Stimulated activated naive CD8-positive, alpha-beta T cell treated with anti-CD3 and anti-CD28 coated beads, Interleukin-15, amount 100 ng/mL, for 72 hours (primary cell): ENCODE results near the gene ENTREP3.
A peak's percentile ranks its signal among the peaks of the same experiment; 100 is the strongest.
"Not testable (repeated sequence)": the region's sequence is repeated elsewhere in the genome, so short reads cannot be mapped to it uniquely, and the experiment has no call there.

Source experiments
- ATAC-seq: fragments of 150-1000 bp; cut with Tn5 transposase; 2 replicates; pipeline ENCODE4 v1.10.0; 2021; ENCODE audit warnings: mild to moderate bottlenecking, moderate library complexity
- DNase-seq, 2 donors: peaks; one replicate each; pipeline ENCODE4 v3.0.0; 2021 to 2022
- H3K27ac Mint-ChIP-seq, 2 donors: one replicate each; pipeline ENCODE4 v1.8.0; 2022; ENCODE audit warnings: mild to moderate bottlenecking in 2 of 2, mixed read lengths in 2 of 2, moderate library complexity in 2 of 2
- H3K27me3 Mint-ChIP-seq: one replicate; pipeline ENCODE4 v1.8.0; 2022; ENCODE audit warnings: mixed read lengths
- H3K4me1 Mint-ChIP-seq: one replicate; pipeline ENCODE4 v1.8.0; 2022; ENCODE audit warnings: mild to moderate bottlenecking, mixed read lengths
- H3K4me3 Mint-ChIP-seq, 2 donors: one replicate each; pipeline ENCODE4 v1.8.0; 2022; ENCODE audit warnings: mild to moderate bottlenecking in 2 of 2, mixed read lengths in 2 of 2, moderate library complexity in 1 of 2
- H3K9me3 Mint-ChIP-seq, 2 donors: one replicate each; pipeline ENCODE4 v1.8.0; 2022; ENCODE audit warnings: mixed read lengths in 2 of 2

ENTREP3 gene

GRCh38 chr1:155245163-155245524 lies 10.1 kb downstream of the ENTREP3 start:
- Mint-ChIP-seq H3K4me3 (peak overlapping the region; percentile 70 to 77), H3K4me1 (peaks cover 59% of the 10 kb centered on the region), H3K27me3 (no peaks in the 10 kb centered on the region), H3K9me3 (no peaks in the 10 kb centered on the region), H3K27ac (peak overlapping the region; percentile 29 to 86)
- no peak for ATAC-seq
- no peak for DNase-seq

GRCh38 chr1:155244368-155245162 lies 10.7 kb downstream of the ENTREP3 start:
- H3K27ac Mint-ChIP-seq, result peak overlapping the region; percentile 74 to 86
- no peaks in the 10 kb centered on the region for H3K27me3 Mint-ChIP-seq
- H3K4me3 Mint-ChIP-seq, result peak overlapping the region; percentile 70 to 77
- no peaks in the 10 kb centered on the region for H3K9me3 Mint-ChIP-seq
- ATAC-seq, result peak; percentile 97
- H3K4me1 Mint-ChIP-seq, result peaks cover 55% of the 10 kb centered on the region
- peak; percentile 96 to 100 for DNase-seq

DNA sequence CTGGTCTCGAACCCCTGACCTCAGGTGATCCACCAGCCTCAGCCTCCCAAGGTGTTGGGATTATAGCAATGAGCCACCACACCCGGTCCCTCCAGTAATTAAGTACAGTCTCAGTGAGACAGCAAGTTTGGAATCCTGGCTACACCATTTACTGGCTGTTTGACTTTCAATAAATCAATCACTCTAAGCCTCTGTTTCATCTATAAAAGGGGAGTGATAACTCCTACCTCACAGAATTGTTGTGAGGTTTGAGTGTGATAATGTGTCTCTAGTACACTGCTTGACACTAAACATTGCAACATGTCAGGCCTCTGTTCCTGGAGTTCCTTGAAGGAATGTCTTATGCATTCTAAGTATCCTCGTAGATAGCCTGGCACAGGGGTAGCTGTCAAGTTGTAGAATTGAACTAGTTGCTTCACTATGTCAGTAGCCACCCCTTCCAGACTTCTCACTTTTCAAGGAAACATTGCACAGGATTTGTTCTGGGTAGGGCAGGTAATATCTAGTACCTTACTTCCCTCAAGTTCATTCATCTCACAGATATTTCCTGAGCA lies 12.4 kb downstream of the ENTREP3 start:
- Mint-ChIP-seq H3K9me3 (no peaks in the 10 kb centered on the region), H3K27ac (peak overlapping the region in 1 of 2 donors; percentile 72), H3K4me1 (peaks cover 55% of the 10 kb centered on the region), H3K27me3 (no peaks in the 10 kb centered on the region), H3K4me3 (peak overlapping the region; percentile 72 to 77)
- ATAC-seq, result no peak
- DNase-seq, result no peak

DNA sequence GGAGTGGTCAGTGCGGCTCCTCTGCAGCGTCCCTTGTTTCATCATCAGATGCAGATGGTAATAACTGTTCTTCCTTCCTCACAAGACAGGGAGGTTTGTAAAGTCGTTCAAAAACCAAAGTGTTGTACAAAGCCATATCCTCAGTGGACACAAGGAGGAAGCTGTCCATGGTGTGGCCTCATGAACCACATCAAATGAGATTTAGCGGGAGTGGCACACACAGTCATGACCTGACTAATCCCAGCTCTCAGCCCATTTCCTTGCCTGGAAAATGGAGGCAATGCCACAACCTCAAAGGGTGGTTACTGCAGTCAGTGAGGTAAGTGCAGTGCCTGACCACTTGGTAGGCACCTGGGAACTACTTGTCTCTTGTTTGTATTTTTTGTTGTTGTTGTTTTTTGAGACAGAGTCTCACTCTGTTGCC lies 13.4 kb downstream of the ENTREP3 start:
- ATAC-seq, result no peak
- DNase-seq, result no peak
- H3K27ac Mint-ChIP-seq, result peak overlapping the region; percentile 93 to 97
- H3K4me3 Mint-ChIP-seq, result peak overlapping the region; percentile 81 to 88
- H3K4me1 Mint-ChIP-seq, result peaks cover 55% of the 10 kb centered on the region
- no peaks in the 10 kb centered on the region for H3K27me3 Mint-ChIP-seq
- H3K9me3 Mint-ChIP-seq, result no peaks in the 10 kb centered on the region

GRCh38 chr1:155241069-155241679 lies 14.1 kb downstream of the ENTREP3 start:
- Mint-ChIP-seq H3K4me1 (peaks cover 54% of the 10 kb centered on the region), H3K4me3 (peak overlapping the region; percentile 81 to 88), H3K27ac (peak overlapping the region; percentile 93 to 97), H3K27me3 (no peaks in the 10 kb centered on the region), H3K9me3 (no peaks in the 10 kb centered on the region)
- ATAC-seq (peak; percentile 48), DNase-seq (peak; percentile 47 to 68)

DNA sequence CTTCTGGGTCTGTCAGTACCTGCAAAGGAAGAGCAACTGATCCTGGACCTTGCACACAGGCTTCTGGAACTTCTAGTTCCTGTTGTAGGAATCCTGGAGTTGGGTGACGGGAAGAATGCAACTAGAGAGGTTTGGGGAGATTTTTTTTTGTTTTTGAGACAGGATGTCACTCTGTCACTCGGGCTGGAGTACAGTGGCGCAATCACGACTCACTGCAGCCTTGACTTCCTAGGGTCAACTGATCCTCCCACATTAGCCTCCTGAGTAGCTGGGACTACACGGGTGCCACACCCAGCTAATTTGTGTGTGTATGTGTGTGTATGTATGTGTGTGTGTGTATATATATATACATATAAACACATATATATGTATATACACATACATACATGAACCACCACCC lies 18.8 kb downstream of the ENTREP3 start:
- no peak overlapping the region for H3K27ac Mint-ChIP-seq
- H3K4me3 Mint-ChIP-seq, result no peak overlapping the region
- DNase-seq, result no peak

GRCh38 chr1:155235375-155235774 lies 19.9 kb downstream of the ENTREP3 start:
- ATAC-seq, H3K4me1 Mint-ChIP-seq, H3K27me3 Mint-ChIP-seq, H3K9me3 Mint-ChIP-seq, DNase-seq, H3K4me3 Mint-ChIP-seq: not testable (repeated sequence)
- peak overlapping the region in 1 of 2 donors; percentile 1 for H3K27ac Mint-ChIP-seq

More for the DNA sequence above, 18.8 kb downstream of the ENTREP3 start:
- Mint-ChIP-seq H3K4me1 (peaks cover 13% of the 10 kb centered on the region), H3K27me3 (no peaks in the 10 kb centered on the region), H3K9me3 (no peaks in the 10 kb centered on the region)
- no peak for ATAC-seq

DNA sequence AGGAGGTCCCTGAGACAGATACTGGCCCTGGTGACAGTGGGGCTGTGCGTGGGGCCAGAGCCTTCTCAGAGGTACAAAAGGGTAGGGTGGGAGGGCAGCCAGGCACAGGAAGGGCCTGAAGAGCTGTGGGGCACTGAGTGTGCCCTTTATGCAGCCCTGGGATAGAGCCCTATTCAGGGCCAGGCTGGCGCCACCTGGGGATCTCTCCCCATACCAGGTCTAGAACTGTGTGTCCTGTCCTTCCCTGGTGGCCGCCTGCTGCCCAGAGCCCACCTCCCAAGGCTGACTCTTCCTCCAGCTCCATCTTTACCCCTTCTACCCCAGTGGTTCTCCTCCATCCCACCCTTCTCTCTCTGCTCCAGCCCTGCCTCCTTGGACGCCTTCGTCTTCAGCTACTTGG lies 21.8 kb downstream of the ENTREP3 start:
- peaks cover 11% of the 10 kb centered on the region for H3K4me1 Mint-ChIP-seq
- not testable (repeated sequence) for H3K27ac Mint-ChIP-seq, DNase-seq, H3K9me3 Mint-ChIP-seq, H3K4me3 Mint-ChIP-seq, H3K27me3 Mint-ChIP-seq
- ATAC-seq, result peak; percentile 35

GRCh38 chr1:155232001-155232978 lies 23.0 kb downstream of the ENTREP3 start:
- DNase-seq, ATAC-seq, H3K9me3 Mint-ChIP-seq, H3K27me3 Mint-ChIP-seq, H3K4me3 Mint-ChIP-seq: not testable (repeated sequence)
- Mint-ChIP-seq H3K27ac (peak overlapping the region in 1 of 2 donors; percentile 29), H3K4me1 (peaks cover 21% of the 10 kb centered on the region)

DNA sequence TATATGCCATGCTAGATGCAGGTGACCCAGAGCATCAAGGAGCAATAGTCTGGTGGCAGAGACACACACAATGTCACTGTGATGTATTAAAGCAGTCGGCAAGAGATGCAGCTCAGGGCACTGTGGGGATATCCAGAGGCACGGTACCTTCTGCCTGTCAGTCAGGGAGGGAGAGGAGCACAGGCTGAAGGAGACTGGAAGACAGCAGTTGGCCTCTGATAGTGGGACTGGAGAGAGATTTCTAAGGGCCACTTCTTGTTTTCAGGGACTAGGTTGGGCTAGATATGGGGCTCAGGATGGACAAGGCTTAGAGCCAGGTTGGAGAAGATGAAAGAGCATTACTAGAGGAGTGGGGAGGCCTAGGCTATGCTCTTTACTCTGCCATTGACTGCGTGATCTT lies 24.0 kb downstream of the ENTREP3 start:
- H3K27ac Mint-ChIP-seq, ATAC-seq, DNase-seq, H3K4me3 Mint-ChIP-seq, H3K9me3 Mint-ChIP-seq, H3K27me3 Mint-ChIP-seq: not testable (repeated sequence)
- H3K4me1 Mint-ChIP-seq, result peaks cover 26% of the 10 kb centered on the region

GRCh38 chr1:155228096-155228427 lies 27.2 kb downstream of the ENTREP3 start:
- Mint-ChIP-seq H3K27me3 (no peaks in the 10 kb centered on the region), H3K4me3 (peak overlapping the region; percentile 94 to 99), H3K27ac (peak overlapping the region; percentile 96), H3K9me3 (peaks cover 0 to 5% of the 10 kb centered on the region in 2 donors), H3K4me1 (peaks cover 37% of the 10 kb centered on the region)
- DNase-seq (no peak), ATAC-seq (no peak)

- Mint-ChIP-seq H3K27me3 (no peaks in the 10 kb centered on the region), H3K4me3 (peak overlapping the region; percentile 94 to 99), H3K9me3 (peaks cover 0 to 5% of the 10 kb centered on the region in 2 donors)
Observed at GRCh38 chr1:155227261-155228095, 27.8 kb downstream of the ENTREP3 start.

GRCh38 chr1:155226910-155227260 lies 28.4 kb downstream of the ENTREP3 start:
- peak; percentile 75 for ATAC-seq
- Mint-ChIP-seq H3K27ac (peak overlapping the region; percentile 96), H3K27me3 (no peaks in the 10 kb centered on the region), H3K4me1 (peaks cover 37% of the 10 kb centered on the region), H3K4me3 (peak overlapping the region; percentile 94 to 99), H3K9me3 (peaks cover 0 to 5% of the 10 kb centered on the region in 2 donors)
- peak; percentile 74 to 78 for DNase-seq

More at GRCh38 chr1:155227261-155228095, 27.8 kb downstream of the ENTREP3 start:
- Mint-ChIP-seq H3K4me1 (peaks cover 37% of the 10 kb centered on the region), H3K27ac (peak overlapping the region; percentile 96)
- peak; percentile 94 for ATAC-seq
- peak; percentile 98 to 99 for DNase-seq

DNA sequence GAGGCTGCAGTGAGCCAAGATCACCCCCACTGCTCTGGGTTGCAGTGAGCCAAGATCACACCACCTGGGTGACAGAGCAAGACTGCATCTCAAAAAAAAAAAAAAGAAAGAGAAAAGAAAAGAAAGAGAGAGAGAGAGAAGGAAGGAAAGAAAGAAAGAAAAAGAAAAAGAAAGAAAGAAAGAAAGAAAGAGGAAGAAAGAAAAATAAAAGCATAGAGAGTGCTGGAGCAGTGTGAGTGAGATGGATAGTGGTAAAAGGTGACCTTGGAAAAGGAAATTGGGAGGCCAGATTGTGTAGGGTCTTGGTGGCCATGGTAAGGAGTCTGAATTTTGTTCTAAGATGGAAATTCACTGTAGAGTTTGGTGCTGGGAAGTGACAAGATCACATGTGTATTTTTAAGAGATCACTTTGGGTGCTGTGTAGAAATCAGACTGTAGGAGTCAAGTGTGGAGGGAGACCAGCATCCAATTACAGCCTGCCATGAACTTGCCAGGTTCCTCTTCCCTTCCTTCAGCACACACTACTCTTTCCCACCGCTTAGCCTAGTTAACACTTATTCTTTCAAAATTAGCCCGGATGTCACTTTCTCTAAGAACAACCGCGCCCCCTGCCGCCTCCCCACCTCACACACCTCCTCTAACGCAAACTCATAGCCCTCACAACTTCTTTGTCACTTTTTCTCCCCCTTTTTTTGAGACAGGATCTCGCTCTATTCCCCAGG lies 28.9 kb downstream of the ENTREP3 start:
- Mint-ChIP-seq H3K4me1 (peaks cover 37% of the 10 kb centered on the region), H3K4me3 (peak overlapping the region; percentile 94 to 99), H3K27me3 (no peaks in the 10 kb centered on the region), H3K9me3 (peaks cover 0 to 5% of the 10 kb centered on the region in 2 donors), H3K27ac (peak overlapping the region; percentile 96)
- ATAC-seq (peak; percentile 73), DNase-seq (peak in 1 of 2 donors; percentile 86)
